ENCODE data around the gene PTK6. TPM values are rescaled to one million over a fixed set of nuclear protein-coding genes. Genes with fewer than 3 reads are reported as not detected.
"Not testable (repeated sequence)": the region's sequence is repeated elsewhere in the genome, so short reads cannot be mapped to it uniquely, and the experiment has no call there.

The PTK6 gene
- total RNA-seq, 1 donor from 2014 or later: 4.9 TPM

DNA sequence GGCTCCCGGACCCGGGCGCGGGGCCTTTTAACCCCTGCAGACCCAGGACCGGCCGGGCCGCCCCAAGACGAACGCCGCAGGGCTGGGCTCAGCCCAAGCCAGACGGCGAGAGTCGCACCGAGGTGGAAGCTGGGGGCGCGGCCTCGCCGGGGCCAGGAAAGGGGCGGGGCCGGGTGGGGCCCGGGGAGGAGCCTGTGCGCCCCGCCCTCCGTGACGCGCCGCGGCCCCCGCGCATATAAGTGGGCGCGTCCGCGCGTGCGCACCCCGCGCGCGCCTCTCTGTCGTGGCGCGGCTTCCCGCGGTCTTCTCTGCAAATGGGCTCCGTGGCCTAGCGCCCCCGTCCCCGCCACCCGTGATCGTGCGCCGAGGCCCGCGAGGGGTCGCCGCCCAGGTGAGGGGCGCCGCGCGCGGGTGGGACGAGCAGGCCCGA lies 16.7 kb downstream of the PTK6 start, which contains the start of gene PPDPF:
Gene PPDPF, plus strand, starts transcription at position 262 of the 430 bp plus-strand sequence. CDS start 544 bp downstream, outside the sequence.
- Histone ChIP-seq H3K9me3 (no peaks in the 10 kb centered on the region), H3K27me3 (no peaks in the 10 kb centered on the region), H3K27ac (peak within 1 kb of the TSS; percentile 97), H3K4me1 (peaks cover 21% of the 10 kb centered on the region), H3K4me3 (peak within 1 kb of the TSS; percentile 87), H3K36me3 (peaks cover 18% of the 10 kb centered on the region)
- intact Hi-C loops (cut with DNase I): no loop called here
- TF ChIP-seq, protein P1, sequence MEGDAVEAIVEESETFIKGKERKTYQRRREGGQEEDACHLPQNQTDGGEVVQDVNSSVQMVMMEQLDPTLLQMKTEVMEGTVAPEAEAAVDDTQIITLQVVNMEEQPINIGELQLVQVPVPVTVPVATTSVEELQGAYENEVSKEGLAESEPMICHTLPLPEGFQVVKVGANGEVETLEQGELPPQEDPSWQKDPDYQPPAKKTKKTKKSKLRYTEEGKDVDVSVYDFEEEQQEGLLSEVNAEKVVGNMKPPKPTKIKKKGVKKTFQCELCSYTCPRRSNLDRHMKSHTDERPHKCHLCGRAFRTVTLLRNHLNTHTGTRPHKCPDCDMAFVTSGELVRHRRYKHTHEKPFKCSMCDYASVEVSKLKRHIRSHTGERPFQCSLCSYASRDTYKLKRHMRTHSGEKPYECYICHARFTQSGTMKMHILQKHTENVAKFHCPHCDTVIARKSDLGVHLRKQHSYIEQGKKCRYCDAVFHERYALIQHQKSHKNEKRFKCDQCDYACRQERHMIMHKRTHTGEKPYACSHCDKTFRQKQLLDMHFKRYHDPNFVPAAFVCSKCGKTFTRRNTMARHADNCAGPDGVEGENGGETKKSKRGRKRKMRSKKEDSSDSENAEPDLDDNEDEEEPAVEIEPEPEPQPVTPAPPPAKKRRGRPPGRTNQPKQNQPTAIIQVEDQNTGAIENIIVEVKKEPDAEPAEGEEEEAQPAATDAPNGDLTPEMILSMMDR (IDR thresholded peaks at IDR 0.05): no peak
- peak; percentile 91 for ATAC-seq
- DNase-seq: peak; percentile 92

DNA sequence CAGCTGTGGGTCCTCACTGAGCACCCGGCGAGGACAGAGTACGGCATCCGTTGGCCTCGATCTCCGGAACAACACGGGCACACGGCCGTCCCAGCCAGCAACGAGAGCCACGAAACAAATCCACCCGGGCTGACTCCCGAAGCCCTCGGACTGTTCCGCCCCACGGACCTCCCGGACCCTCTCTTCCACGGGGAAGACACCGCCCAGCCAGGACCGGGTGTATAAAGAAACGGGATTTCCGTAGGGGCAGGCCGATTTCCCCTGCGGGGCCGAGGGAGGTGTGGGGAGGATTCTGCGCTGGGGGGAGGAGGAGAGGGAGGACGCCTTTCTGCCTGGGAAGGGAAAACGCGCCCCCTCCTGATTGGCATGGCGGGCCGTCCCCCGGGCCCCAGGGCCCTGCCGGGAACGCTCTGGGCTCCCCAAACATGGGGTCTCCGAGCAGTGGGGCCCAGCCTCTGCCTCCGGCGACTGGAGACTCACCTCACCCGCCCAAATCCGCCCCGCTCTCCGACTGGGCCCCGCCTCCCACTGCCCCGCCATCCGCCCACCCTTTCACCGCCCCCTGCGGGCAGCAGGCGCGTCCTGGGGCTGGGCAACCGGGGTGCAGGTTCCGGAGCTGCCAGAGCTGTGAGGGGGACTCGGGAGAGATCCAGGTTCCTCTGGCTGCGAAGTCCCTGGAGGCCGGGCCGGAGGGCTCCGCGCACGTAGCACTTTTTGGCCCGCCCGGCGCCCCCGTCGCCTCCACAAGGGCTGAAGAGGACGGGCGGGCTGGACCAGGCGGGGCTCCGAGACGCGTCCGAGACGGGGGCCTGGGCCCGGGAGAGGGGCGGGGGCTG lies 17.3 kb downstream of the PTK6 start:
- intact Hi-C loops (cut with DNase I): no loop called here
- H3K4me1 ChIP-seq: peaks cover 21% of the 10 kb centered on the region

DNA sequence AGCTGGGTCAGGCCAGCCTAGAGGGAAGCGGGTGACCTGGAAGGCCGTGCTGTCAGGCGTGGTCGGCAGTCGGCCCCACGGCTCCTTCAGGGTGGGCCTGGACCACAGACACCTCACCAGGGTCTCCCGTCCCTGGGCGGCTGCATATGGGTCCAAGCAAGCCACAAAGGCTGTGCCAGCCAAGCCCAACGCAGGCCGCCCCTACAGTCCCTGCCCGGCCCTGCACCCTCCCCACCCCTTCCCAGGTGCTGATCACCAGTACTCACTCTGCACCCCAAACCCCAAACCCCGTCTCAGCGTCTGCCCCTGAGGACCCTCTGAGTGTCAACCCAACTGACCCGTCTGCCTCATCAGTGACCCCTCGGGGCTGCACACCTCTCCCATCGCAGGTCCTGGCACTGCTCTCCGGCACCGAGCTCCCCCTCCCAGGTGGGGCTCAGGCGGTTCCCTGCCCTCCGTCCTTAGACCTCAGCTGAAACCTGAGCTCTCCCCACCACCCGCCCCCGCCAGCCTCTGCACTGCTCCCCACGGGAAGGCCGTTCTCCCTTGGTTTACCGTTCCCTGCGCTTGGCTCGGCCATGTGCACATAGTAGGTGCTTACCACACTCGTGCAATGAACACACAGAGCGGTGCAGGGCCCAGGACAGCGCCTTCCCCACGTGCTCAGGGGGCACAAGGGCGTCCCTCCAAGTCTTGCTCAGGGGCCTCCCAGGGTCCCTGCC lies 18.1 kb downstream of the PTK6 start:
- peak; percentile 70 for DNase-seq
- intact Hi-C loops (cut with DNase I): no loop called here
- H3K27ac ChIP-seq: peak overlapping the region; percentile 97
- peaks cover 18% of the 10 kb centered on the region for H3K36me3 ChIP-seq
- ATAC-seq: no peak
- H3K4me1 ChIP-seq: peaks cover 21% of the 10 kb centered on the region
- peak overlapping the region; percentile 87 for H3K4me3 ChIP-seq
- TF ChIP-seq, protein P1 (IDR thresholded peaks at IDR 0.05): no peak
- H3K9me3 ChIP-seq: no peaks in the 10 kb centered on the region
- no peaks in the 10 kb centered on the region for H3K27me3 ChIP-seq

More for the DNA sequence above, 17.3 kb downstream of the PTK6 start:
- DNase-seq (peak; percentile 88), ATAC-seq (peak; percentile 53)
- no peaks in the 10 kb centered on the region for H3K27me3 ChIP-seq
- H3K9me3 ChIP-seq: no peaks in the 10 kb centered on the region
- H3K4me3 ChIP-seq: peak overlapping the region; percentile 87
- peaks cover 18% of the 10 kb centered on the region for H3K36me3 ChIP-seq
- peak overlapping the region; percentile 97 for H3K27ac ChIP-seq
- TF ChIP-seq, protein P1 (IDR thresholded peaks at IDR 0.05): peak; percentile 28

DNA sequence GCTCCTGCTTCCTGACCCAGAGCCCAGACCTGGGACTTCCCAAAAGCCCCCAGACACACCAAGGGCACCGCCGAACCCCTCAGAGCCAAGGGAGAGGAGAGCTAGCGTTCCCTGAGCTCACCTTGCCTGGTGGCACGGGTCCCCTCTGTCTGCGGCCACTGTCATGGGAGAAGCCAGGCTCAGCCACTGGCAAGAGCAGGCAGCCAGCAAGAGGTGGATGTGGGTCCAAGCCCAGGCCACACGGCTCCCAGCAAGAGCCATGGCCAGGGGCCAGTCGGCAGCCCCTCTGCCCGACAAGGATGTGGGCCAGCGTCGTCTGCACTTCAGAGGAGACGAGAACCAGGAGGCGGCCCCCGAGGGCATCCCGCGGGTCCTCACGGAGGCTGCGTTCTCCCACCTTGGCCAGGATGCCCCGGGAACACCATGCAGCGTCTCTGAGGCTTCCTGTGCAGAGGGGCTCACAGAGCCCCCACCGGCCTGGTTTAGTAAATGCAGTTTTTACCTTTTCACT lies 18.8 kb downstream of the PTK6 start:
- no peak overlapping the region for H3K4me3 ChIP-seq
- H3K27ac ChIP-seq: no peak overlapping the region
- TF ChIP-seq, protein P1 (IDR thresholded peaks at IDR 0.05): no peak
- peaks cover 21% of the 10 kb centered on the region for H3K4me1 ChIP-seq
- intact Hi-C loops (cut with DNase I): no loop called here
- no peaks in the 10 kb centered on the region for H3K27me3 ChIP-seq
- H3K36me3 ChIP-seq: peaks cover 14% of the 10 kb centered on the region
- H3K9me3 ChIP-seq: no peaks in the 10 kb centered on the region
- ATAC-seq: no peak
- DNase-seq: no peak

DNA sequence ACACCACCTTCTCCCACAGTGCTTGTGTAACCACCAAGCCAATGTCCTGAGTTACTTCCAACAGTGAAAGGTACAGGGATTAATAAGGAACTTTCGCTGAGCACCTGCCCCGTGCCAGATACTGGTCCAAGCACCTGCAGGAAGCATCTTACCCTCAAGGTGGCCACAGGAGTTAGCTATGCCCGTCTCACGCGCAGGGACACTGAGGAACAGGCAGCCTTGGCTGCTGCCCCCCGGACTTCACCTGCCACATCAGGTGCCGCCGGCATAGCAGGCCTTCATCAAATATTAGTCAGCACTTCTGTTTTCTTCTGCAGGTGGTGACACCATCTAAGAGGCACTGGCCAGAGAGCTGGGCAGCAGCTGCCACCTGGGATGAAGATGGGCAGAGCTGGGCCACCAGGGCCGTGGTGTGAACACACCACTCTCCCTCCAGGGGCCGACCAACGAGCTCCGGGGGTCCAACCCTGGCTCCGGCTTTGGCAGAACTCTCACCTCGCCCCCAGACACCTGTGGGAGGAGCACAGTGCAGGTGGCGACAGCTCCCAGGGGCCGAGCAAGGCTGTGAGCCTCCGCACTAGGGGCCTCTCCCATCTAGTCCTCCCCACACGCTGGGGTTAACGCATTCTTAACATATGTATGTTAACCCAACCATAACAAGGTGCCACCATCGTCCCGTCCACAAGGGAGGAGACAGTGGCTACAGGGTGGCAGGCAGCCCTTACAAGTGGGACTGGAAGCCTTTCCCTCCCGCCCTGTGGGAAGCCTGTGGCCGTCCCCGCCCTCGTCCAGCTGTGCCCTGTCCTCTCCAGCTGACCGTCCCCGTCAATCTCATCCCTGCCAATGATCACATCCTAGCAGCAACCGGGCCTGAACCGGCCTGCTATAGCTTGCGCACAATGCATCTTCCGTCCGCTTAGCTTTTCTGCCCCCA lies 19.5 kb downstream of the PTK6 start:
- TF ChIP-seq, protein P1 (IDR thresholded peaks at IDR 0.05): no peak
- Histone ChIP-seq H3K9me3 (no peaks in the 10 kb centered on the region), H3K27me3 (no peaks in the 10 kb centered on the region), H3K36me3 (peaks cover 7% of the 10 kb centered on the region), H3K4me3 (no peak overlapping the region), H3K4me1 (peaks cover 18% of the 10 kb centered on the region), H3K27ac (no peak overlapping the region)
- intact Hi-C loops (cut with DNase I): no loop called here
- DNase-seq: no peak
- ATAC-seq: no peak

DNA sequence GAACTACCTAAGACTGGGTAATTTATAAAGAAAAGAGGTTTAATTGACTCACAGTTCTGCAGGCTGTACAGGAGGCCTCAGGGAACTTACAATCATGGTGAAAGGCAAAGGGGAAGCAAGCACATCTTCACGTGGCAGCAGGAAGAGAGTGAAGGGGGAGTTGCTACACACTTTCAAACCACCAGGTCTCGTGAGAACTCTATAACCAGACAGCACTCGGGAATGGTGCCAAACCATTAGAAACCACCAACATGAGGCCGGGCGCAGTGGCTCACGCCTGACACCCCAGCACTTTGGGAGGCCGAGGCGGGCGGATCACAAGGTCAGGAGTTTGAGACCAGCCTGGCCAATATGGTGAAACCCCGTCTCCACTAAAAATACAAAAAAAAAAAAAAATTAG lies 22.7 kb downstream of the PTK6 start:
- DNase-seq: peak; percentile 51
- not testable (repeated sequence) for H3K36me3 ChIP-seq, H3K9me3 ChIP-seq

More for the DNA sequence above, 22.7 kb downstream of the PTK6 start:
- H3K4me3 ChIP-seq; H3K27me3 ChIP-seq; ATAC-seq; H3K4me1 ChIP-seq; H3K27ac ChIP-seq; intact Hi-C loops (cut with DNase I): not testable (repeated sequence)

Data from upper lobe of right lung (tissue), 1 donor.